ENCODE data around the gene RIOK2.

DNA sequence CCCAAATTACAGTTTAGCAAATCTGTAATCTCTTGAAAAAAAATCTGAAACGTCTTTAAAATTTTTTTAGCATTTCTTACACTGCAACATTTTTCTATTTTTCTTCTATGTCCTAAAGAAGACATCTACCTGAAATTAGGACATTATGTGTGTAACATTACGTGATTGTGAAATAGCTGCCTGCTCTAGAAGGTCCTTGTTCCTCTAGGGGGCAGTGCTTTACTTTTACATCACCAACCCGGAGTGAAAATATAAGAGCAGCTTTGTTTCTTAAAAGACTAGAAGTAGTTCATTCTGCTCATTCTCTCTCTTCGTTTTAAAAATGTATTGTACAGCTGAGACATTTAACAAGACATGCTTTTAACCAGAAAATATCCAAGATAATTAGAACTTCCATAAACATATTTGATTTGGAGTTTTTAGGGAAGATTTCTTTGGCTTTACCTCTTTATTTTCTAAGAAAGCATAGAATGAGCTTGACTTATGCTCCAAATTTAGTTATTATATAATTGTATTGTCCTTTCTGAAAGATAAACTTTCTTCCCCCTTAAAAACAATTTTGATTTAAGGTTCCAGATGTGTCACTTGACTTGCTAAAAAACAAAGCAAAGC lies 48.1 kb upstream of the RIOK2 start:
- no peak for TF ChIP-seq POLR2A (IDR thresholded peaks at IDR 0.05)
- TF ChIP-seq, protein P1, sequence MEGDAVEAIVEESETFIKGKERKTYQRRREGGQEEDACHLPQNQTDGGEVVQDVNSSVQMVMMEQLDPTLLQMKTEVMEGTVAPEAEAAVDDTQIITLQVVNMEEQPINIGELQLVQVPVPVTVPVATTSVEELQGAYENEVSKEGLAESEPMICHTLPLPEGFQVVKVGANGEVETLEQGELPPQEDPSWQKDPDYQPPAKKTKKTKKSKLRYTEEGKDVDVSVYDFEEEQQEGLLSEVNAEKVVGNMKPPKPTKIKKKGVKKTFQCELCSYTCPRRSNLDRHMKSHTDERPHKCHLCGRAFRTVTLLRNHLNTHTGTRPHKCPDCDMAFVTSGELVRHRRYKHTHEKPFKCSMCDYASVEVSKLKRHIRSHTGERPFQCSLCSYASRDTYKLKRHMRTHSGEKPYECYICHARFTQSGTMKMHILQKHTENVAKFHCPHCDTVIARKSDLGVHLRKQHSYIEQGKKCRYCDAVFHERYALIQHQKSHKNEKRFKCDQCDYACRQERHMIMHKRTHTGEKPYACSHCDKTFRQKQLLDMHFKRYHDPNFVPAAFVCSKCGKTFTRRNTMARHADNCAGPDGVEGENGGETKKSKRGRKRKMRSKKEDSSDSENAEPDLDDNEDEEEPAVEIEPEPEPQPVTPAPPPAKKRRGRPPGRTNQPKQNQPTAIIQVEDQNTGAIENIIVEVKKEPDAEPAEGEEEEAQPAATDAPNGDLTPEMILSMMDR (IDR thresholded peaks at IDR 0.05) = peak; percentile 40 to 79 (median 70)

Measured in esophagus squamous epithelium (tissue), 4 donors.